AG09319 (cell line): ENCODE data around the gene DVL2.

Experiments
- DNase-seq: peaks from one replicate; pipeline ENCODE4 v3.0.0-alpha.2; 2010; ENCODE audit warnings: low read depth; ENCODE audit errors: extremely low read depth
- CTCF ChIP-seq: IDR thresholded peaks from 2 replicates; pipeline ENCODE4 v1.5.1; 2011; ENCODE audit warnings: low read depth, mild to moderate bottlenecking, inconsistent platforms, low read length, moderate library complexity

Gene DVL2

GRCh38 chr17:7252176-7253043 lies 18.1 kb upstream of the DVL2 start, which contains the start of gene ELP5:
Gene ELP5 (plus strand): TSS chr17:7252215. CDS start chr17:7252551, 336 bp downstream.
- TF ChIP-seq CTCF, result peak; percentile 19
- peak; percentile 84 for DNase-seq

- no peak for TF ChIP-seq CTCF
- peak; percentile 99 for DNase-seq
Observed at GRCh38 chr17:7251661-7252175, 17.4 kb upstream of the DVL2 start, which contains the start of gene CTDNEP1. Gene CTDNEP1 (minus strand): TSS chr17:7251734. CDS start chr17:7251296, 438 bp downstream.

- DNase-seq, result no peak
- no peak for TF ChIP-seq CTCF
Observed at GRCh38 chr17:7250695-7251627, 16.6 kb upstream of the DVL2 start.

- no peak for DNase-seq
- TF ChIP-seq CTCF, result no peak
Observed at GRCh38 chr17:7249830-7250229, 15.5 kb upstream of the DVL2 start.

- no peak for DNase-seq
- TF ChIP-seq CTCF, result no peak
Observed at GRCh38 chr17:7249214-7249613, 14.9 kb upstream of the DVL2 start.

- no peak for TF ChIP-seq CTCF
- DNase-seq, result no peak
Observed at GRCh38 chr17:7248796-7249195, 14.5 kb upstream of the DVL2 start.
